HEK293 (cell line): Measurements from ENCODE around the gene GARIN5A.

ENCODE experiments used
- BCL6B ChIP-seq: fragments of 450-650 bp; formaldehyde crosslinking; IDR thresholded peaks from 2 replicates; pipeline ENCODE4 v1.5.1; 2017; ENCODE audit warnings: missing biosample characterization, missing genetic modification characterization
- ELK4 ChIP-seq: IDR thresholded peaks from 2 replicates; pipeline ENCODE4 v1.6.1; 2011; ENCODE audit warnings: mild to moderate bottlenecking, low read depth, low read length, borderline replicate concordance
- KLF16 ChIP-seq: fragments of 450-650 bp; formaldehyde crosslinking; IDR thresholded peaks from 2 replicates; pipeline ENCODE4 v1.5.1; 2017; ENCODE audit warnings: missing biosample characterization, missing genetic modification characterization
- KLF7 ChIP-seq: fragments of 450-650 bp; formaldehyde crosslinking; IDR thresholded peaks from 2 replicates; pipeline ENCODE4 v1.5.1; 2016; ENCODE audit warnings: missing biosample characterization, missing genetic modification characterization, borderline replicate concordance
- PRDM2 ChIP-seq: fragments of 450-650 bp; formaldehyde crosslinking; IDR thresholded peaks from 2 replicates; pipeline ENCODE4 v1.5.1; 2016; ENCODE audit warnings: missing biosample characterization, missing genetic modification characterization, borderline replicate concordance
- RBAK ChIP-seq: fragments of 450-650 bp; formaldehyde crosslinking; IDR thresholded peaks from 2 replicates; pipeline ENCODE4 v1.5.1; 2016; ENCODE audit warnings: missing biosample characterization, missing genetic modification characterization
- SETDB1 ChIP-seq: IDR thresholded peaks from one replicate; pipeline ENCODE4 v1.6.1; 2017; ENCODE audit warnings: mild to moderate bottlenecking, low read length, moderate library complexity, mixed read lengths; ENCODE audit not compliant: insufficient read length
- WT1 ChIP-seq: fragments of 450-650 bp; formaldehyde crosslinking; IDR thresholded peaks from 2 replicates; pipeline ENCODE4 v1.5.1; 2016; ENCODE audit warnings: missing biosample characterization, missing genetic modification characterization
- YY1 ChIP-seq: fragments of 450-650 bp; formaldehyde crosslinking; IDR thresholded peaks from 2 replicates; pipeline ENCODE4 v1.5.1; 2018; ENCODE audit warnings: missing biosample characterization, missing genetic modification characterization
- ZNF114 ChIP-seq: fragments of 450-650 bp; formaldehyde crosslinking; IDR thresholded peaks from 2 replicates; pipeline ENCODE4 v1.5.0; 2017; ENCODE audit warnings: missing biosample characterization, missing genetic modification characterization
- ZNF140 ChIP-seq: fragments of 450-650 bp; formaldehyde crosslinking; IDR thresholded peaks from 2 replicates; pipeline ENCODE4 v1.5.1; 2016; ENCODE audit warnings: missing biosample characterization, missing genetic modification characterization
- ZNF26 ChIP-seq: fragments of 450-650 bp; formaldehyde crosslinking; IDR thresholded peaks from 2 replicates; pipeline ENCODE4 v1.5.1; 2016; ENCODE audit warnings: missing biosample characterization, missing genetic modification characterization
- ZNF280D ChIP-seq: fragments of 450-650 bp; formaldehyde crosslinking; IDR thresholded peaks from 2 replicates; pipeline ENCODE4 v1.5.1; 2016; ENCODE audit warnings: missing biosample characterization, missing genetic modification characterization
- ZNF302 ChIP-seq: fragments of 450-650 bp; formaldehyde crosslinking; IDR thresholded peaks from 2 replicates; pipeline ENCODE4 v1.5.1; 2016; ENCODE audit warnings: missing biosample characterization, missing genetic modification characterization, low read depth
- ZNF335 ChIP-seq: fragments of 450-650 bp; formaldehyde crosslinking; conservative IDR thresholded peaks from 2 replicates; pipeline ENCODE4 v1.5.1; 2016; ENCODE audit warnings: missing biosample characterization, missing genetic modification characterization
- ZNF394 ChIP-seq: fragments of 450-650 bp; formaldehyde crosslinking; IDR thresholded peaks from 2 replicates; pipeline ENCODE4 v1.5.1; 2016; ENCODE audit warnings: missing biosample characterization, missing genetic modification characterization, mild to moderate bottlenecking, moderate library complexity, borderline replicate concordance
- ZNF433 ChIP-seq: fragments of 450-650 bp; formaldehyde crosslinking; IDR thresholded peaks from 2 replicates; pipeline ENCODE4 v1.5.1; 2016; ENCODE audit warnings: missing biosample characterization, missing genetic modification characterization, low read depth
- ZNF513 ChIP-seq: fragments of 450-650 bp; IDR thresholded peaks from 2 replicates; pipeline ENCODE4 v1.5.1; 2018; ENCODE audit warnings: missing biosample characterization, missing genetic modification characterization
- ZNF670 ChIP-seq: fragments of 450-650 bp; formaldehyde crosslinking; IDR thresholded peaks from 2 replicates; pipeline ENCODE4 v1.5.1; 2016; ENCODE audit warnings: missing biosample characterization, missing genetic modification characterization, low read depth
- ZNF76 ChIP-seq: fragments of 450-650 bp; formaldehyde crosslinking; IDR thresholded peaks from 2 replicates; pipeline ENCODE4; 2016; ENCODE audit warnings: low read depth, missing biosample characterization, missing genetic modification characterization, borderline replicate concordance
- ZNF837 ChIP-seq: fragments of 450-650 bp; formaldehyde crosslinking; IDR thresholded peaks from 2 replicates; pipeline ENCODE4 v1.5.1; 2016; ENCODE audit warnings: missing biosample characterization, missing genetic modification characterization
- ZSCAN16 ChIP-seq: fragments of 450-650 bp; formaldehyde crosslinking; IDR thresholded peaks from 2 replicates; pipeline ENCODE4 v1.5.1; 2016; ENCODE audit warnings: missing biosample characterization, missing genetic modification characterization
- ZSCAN4 ChIP-seq: fragments of 450-650 bp; formaldehyde crosslinking; IDR thresholded peaks from 2 replicates; pipeline ENCODE4 v1.5.1; 2017; ENCODE audit warnings: missing biosample characterization, missing genetic modification characterization

Gene GARIN5A

GRCh38 chr19:50511069-50511822 lies 34.6 kb upstream of the GARIN5A start, which contains the start of gene JOSD2 (continued):
- TF ChIP-seq PRDM2, result no peak
- TF ChIP-seq ZNF280D, result peak; percentile 66; the same call in 1 of the 2 replicates
- TF ChIP-seq ZNF76 (tag by site-specific recombination), result peak; percentile 99
- peak; percentile 82 for TF ChIP-seq ZNF335 (tag by site-specific recombination)
- no peak for TF ChIP-seq ZSCAN16 (tag by site-specific recombination)
- no peak for TF ChIP-seq ZNF513 (tag by site-specific recombination)
- TF ChIP-seq ZNF26 (tag by site-specific recombination), result no peak
- peak; percentile 67 for TF ChIP-seq ZNF394
- no peak for TF ChIP-seq RBAK (tag by site-specific recombination)
- TF ChIP-seq YY1 (tag by site-specific recombination), result 0 out of 2 replicates have a peak, but pooled peaks have one; percentile 23
- no peak for TF ChIP-seq ZNF837 (tag by site-specific recombination)
- TF ChIP-seq KLF16 (tag by site-specific recombination), result peak; percentile 93
- TF ChIP-seq WT1 (tag by site-specific recombination), result peak; percentile 22; the same call in 1 of the 2 replicates
- TF ChIP-seq ZSCAN4 (tag by site-specific recombination), result no peak
- TF ChIP-seq ZNF670 (tag by site-specific recombination), result no peak
- no peak for TF ChIP-seq ZNF433 (tag by site-specific recombination)
- TF ChIP-seq BCL6B (tag by site-specific recombination), result peak; percentile 93
- no peak for TF ChIP-seq ZNF114 (tag by site-specific recombination)
- TF ChIP-seq ZNF140 (tag by site-specific recombination), result no peak
- no peak; the same call in 1 of the 2 replicates for TF ChIP-seq ELK4
- TF ChIP-seq KLF7 (tag by site-specific recombination), result peak; percentile 43; the same call in 1 of the 2 replicates
- TF ChIP-seq SETDB1, result no peak
- no peak for TF ChIP-seq ZNF302 (tag by site-specific recombination)
